HCT116 (cell line): Measurements from ENCODE around the gene LCN10. TPM values are rescaled to one million over a fixed set of nuclear protein-coding genes. Genes with fewer than 3 reads are reported as not detected.

Experiments used
- ATAC-seq: fragments of 200-7000 bp; cut with Tn5 transposase; 2 replicates; pipeline ENCODE4 v1.9.1; 2020; ENCODE audit warnings: mild to moderate bottlenecking, moderate library complexity
- BruUV-seq: library from RNA; stranded (reverse); fragments of 400-500 nt; replicated peaks from 2 replicates; lab custom pipeline; 2021; lab: Mats Ljungman, UMichigan
- CTCF ChIA-PET: fragments of 300-600 bp; sonication (Branson Sonifier 250); formaldehyde crosslinking; loops from one replicate; lab custom pipeline; 2021; ENCODE audit warnings: antibody characterized with exemption; lab: Charles Lee
- POLR2A ChIA-PET: fragments of 300-600, 350-600 bp; sonication (Branson Sonifier 250); formaldehyde crosslinking; loops from one replicate; lab custom pipeline; 2021; ENCODE audit warnings: antibody characterized with exemption; lab: Charles Lee
- RAD21 ChIA-PET, 2 experiments: fragments of 300-600 bp; sonication (Branson Sonifier 250); formaldehyde crosslinking; loops; one replicate each; lab custom pipeline; 2023; ENCODE audit warnings: low total read pairs in 2 of 2; ENCODE audit not compliant: uncharacterized antibody in 2 of 2, unreplicated experiment in 2 of 2, low non-redundant PET in 1 of 2; lab: Charles Lee
- DNase-seq: peaks from one replicate; pipeline ENCODE4 v3.0.0-alpha.2; 2010; ENCODE audit warnings: low read depth, low spot score
- H2AFZ ChIP-seq: fragments of 200-600 bp; shearing (Covaris generic), sonication (generic); 2 replicates; pipeline ENCODE4 v1.6.1; 2017; ENCODE audit warnings: low read depth, mixed run types, mixed read lengths, antibody characterized with exemption, low read length; ENCODE audit not compliant: poor library complexity, severe bottlenecking
- H3K27ac ChIP-seq: 2 replicates; pipeline ENCODE4 v1.5.1; 2012; ENCODE audit warnings: low read depth, low read length
- H3K27me3 ChIP-seq: fragments of 200-600 bp; sonication (generic); 2 replicates; pipeline ENCODE4 v1.6.1; 2016; ENCODE audit warnings: mixed run types, low read length, mixed read lengths; ENCODE audit not compliant: insufficient read depth
- H3K36me3 ChIP-seq, 2 experiments: fragments of 200-500 bp in 1 of 2; fragments of 200-600 bp in 1 of 2; sonication (Bioruptor generic) in 1 of 2; sonication (generic) in 1 of 2; 2 replicates each; pipeline versions ENCODE4 v1.5.1 to v1.6.1; 2014 to 2016; ENCODE audit warnings: low read length in 2 of 2, inconsistent platforms in 1 of 2, mixed read lengths in 1 of 2, mixed run types in 1 of 2; ENCODE audit not compliant: insufficient read depth in 2 of 2, control insufficient read depth in 1 of 2
- H3K4me1 ChIP-seq, 2 experiments: fragments of 200-600 bp in 1 of 2; sonication (generic) in 1 of 2; 2 replicates each; pipeline versions ENCODE4 v1.5.1 to v1.6.1; 2012 to 2017; ENCODE audit warnings: low read length in 2 of 2, inconsistent platforms in 1 of 2, mild to moderate bottlenecking in 1 of 2, mixed read lengths in 1 of 2, mixed run types in 1 of 2, moderate library complexity in 1 of 2; ENCODE audit not compliant: insufficient read depth in 2 of 2, control insufficient read depth in 1 of 2
- H3K4me2 ChIP-seq: fragments of 200-600 bp; sonication (generic); 2 replicates; pipeline ENCODE4 v1.6.1; 2017; ENCODE audit warnings: mixed run types, low read length, mixed read lengths
- H3K4me3 ChIP-seq, 2 experiments: fragments of 200-600 bp in 1 of 2; sonication (generic) in 1 of 2; replicated peaks in 1 of 2; 2 replicates each; pipeline ENCODE4 v1.5.1; 2011 to 2016; ENCODE audit warnings: low read length in 2 of 2, control low read depth in 1 of 2, low read depth in 1 of 2, mild to moderate bottlenecking in 1 of 2, mixed read lengths in 1 of 2, mixed run types in 1 of 2
- H3K79me2 ChIP-seq: fragments of 200-600 bp; sonication (generic); 2 replicates; pipeline ENCODE4 v1.6.1; 2017; ENCODE audit warnings: mild to moderate bottlenecking, mixed run types, low read length, moderate library complexity, mixed read lengths; ENCODE audit not compliant: insufficient read depth
- H3K9ac ChIP-seq: fragments of 200-600 bp; sonication (generic); 2 replicates; pipeline ENCODE4 v1.6.1; 2016; ENCODE audit warnings: low read length, mixed read lengths
- H3K9me2 ChIP-seq: fragments of 200-600 bp; sonication (generic), shearing (Covaris generic); 2 replicates; pipeline ENCODE4 v1.6.1; 2017; ENCODE audit warnings: mixed run types, mild to moderate bottlenecking, moderate library complexity; ENCODE audit not compliant: insufficient read depth
- H3K9me3 ChIP-seq, 2 experiments: fragments of 200-500 bp in 1 of 2; fragments of 200-600 bp in 1 of 2; sonication (Bioruptor generic) in 1 of 2; sonication (generic) in 1 of 2; 2 replicates each; pipeline ENCODE4 v1.6.1; 2014 to 2017; ENCODE audit warnings: low read length in 2 of 2, mixed read lengths in 2 of 2, inconsistent platforms in 1 of 2, low read depth in 1 of 2, mild to moderate bottlenecking in 1 of 2, mixed run types in 1 of 2, moderate library complexity in 1 of 2; ENCODE audit not compliant: control insufficient read depth in 1 of 2, insufficient read depth in 1 of 2
- H4K20me1 ChIP-seq: fragments of 200-600 bp; sonication (generic), shearing (Covaris generic); 2 replicates; pipeline ENCODE4 v1.6.1; 2017; ENCODE audit warnings: mixed run types, mild to moderate bottlenecking, moderate library complexity; ENCODE audit not compliant: insufficient read depth
- EZH2phosphoT487 ChIP-seq: fragments of 200-600 bp; IDR thresholded peaks from 2 replicates; pipeline ENCODE4 v1.6.1; 2018; ENCODE audit warnings: antibody characterized with exemption, borderline replicate concordance
- FOSL1 ChIP-seq: IDR thresholded peaks from 2 replicates; pipeline ENCODE4 v1.6.1; 2012; ENCODE audit warnings: low read depth
- POLR2AphosphoS5 ChIP-seq: IDR thresholded peaks from 2 replicates; pipeline ENCODE4 v1.6.1; 2011; ENCODE audit warnings: mild to moderate bottlenecking, low read depth, low read length, moderate library complexity
- RAD21 ChIP-seq: IDR thresholded peaks from 2 replicates; pipeline ENCODE4 v1.6.1; 2012; ENCODE audit warnings: low read depth, mild to moderate bottlenecking
- SIN3A ChIP-seq: IDR thresholded peaks from 2 replicates; pipeline ENCODE4 v1.6.1; 2012; ENCODE audit warnings: low read depth
- SP1 ChIP-seq: IDR thresholded peaks from 2 replicates; pipeline ENCODE4 v1.6.1; 2012; ENCODE audit warnings: low read depth
- SRF ChIP-seq: IDR thresholded peaks from 2 replicates; pipeline ENCODE4 v1.6.1; 2012; ENCODE audit warnings: low read depth
- YY1 ChIP-seq: IDR thresholded peaks from 2 replicates; pipeline ENCODE4 v1.6.1; 2011; ENCODE audit warnings: low read length, low read depth, moderate library complexity, mild to moderate bottlenecking; ENCODE audit not compliant: insufficient replicate concordance; ENCODE audit errors: extremely low read depth
- ZFX ChIP-seq: fragments of 450-650 bp; IDR thresholded peaks from 2 replicates; pipeline ENCODE4 v1.6.1; 2017
- ZNF274 ChIP-seq: fragments of 200-500 bp; sonication (Bioruptor generic); IDR thresholded peaks from 2 replicates; pipeline ENCODE4 v1.6.1; 2014; ENCODE audit warnings: mild to moderate bottlenecking, low read depth, low read length, inconsistent platforms
- intact Hi-C: fragments of 100-400 bp; cut with micrococcal nuclease; formaldehyde crosslinking; loops from 2 replicates; pipeline ENCODE4 v1.10.0; 2022
- total RNA-seq: library from RNA; stranded (reverse); gene quantifications from one replicate; pipeline ENCODE4 v1.2.1, GENCODE V29; 2021; ENCODE audit not compliant: unreplicated experiment
- TF ChIP-seq, protein P1 (sequence below): IDR thresholded peaks from 2 replicates; pipeline ENCODE4 v1.6.1; 2011; ENCODE audit warnings: mild to moderate bottlenecking, low read length, moderate library complexity; ENCODE audit not compliant: insufficient replicate concordance; ENCODE audit errors: extremely low read depth
- TF ChIP-seq, protein P2 (sequence below): IDR thresholded peaks from 2 replicates; pipeline ENCODE4 v1.6.1; 2012

LCN10 gene
- total RNA-seq, 1 experiment from 2014 or later, result not detected

DNA sequence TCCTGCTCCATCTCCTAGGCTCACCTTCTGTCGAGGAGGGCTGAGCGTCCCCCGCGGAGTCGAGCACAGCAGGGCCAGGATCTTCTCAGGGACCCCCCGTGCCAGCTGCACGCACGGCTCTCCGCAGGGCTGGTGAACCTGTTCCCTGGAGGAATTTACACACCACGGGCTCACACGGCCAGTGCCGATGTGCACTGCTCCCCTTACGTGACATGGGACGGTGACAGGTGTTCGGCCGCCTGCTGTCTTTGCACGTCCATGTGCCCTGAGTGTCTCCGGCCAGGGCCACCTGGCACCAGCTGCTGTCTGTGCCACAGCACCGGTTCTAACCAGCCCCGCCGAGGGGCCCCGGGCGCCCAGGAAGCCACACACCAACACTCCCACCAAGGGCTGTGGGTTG is 46.8 kb downstream of the LCN10 start:
- H3K4me3 ChIP-seq, result no peak overlapping the region
- peaks cover 42 to 76% of the 10 kb centered on the region in 2 experiments for H3K4me1 ChIP-seq
- RAD21 ChIA-PET, result no interaction called here
- peak overlapping the region; percentile 98 for H3K4me2 ChIP-seq
- no peaks in the 10 kb centered on the region for H3K9me3 ChIP-seq
- H3K9ac ChIP-seq, result no peak overlapping the region
- DNase-seq, result no peak
- H4K20me1 ChIP-seq, result no peaks in the 10 kb centered on the region
- no peak overlapping the region for H2AFZ ChIP-seq
- CTCF ChIA-PET, result interaction anchor here (1.1 to 1.2 kb wide), 2 partner anchors 61 to 212 kb away, joined by 3 read pairs; no protein-coding TSS in a partner anchor
- H3K27ac ChIP-seq, result peak overlapping the region; percentile 35; the same call in 1 of the 2 replicates
- intact Hi-C loops, result loop anchor here (1.0 to 2.0 kb wide), 3 partner anchors 33 to 211 kb away; no protein-coding TSS in a partner anchor
- no peaks in the 10 kb centered on the region for H3K36me3 ChIP-seq
- no TSS peak for BruUV-seq
- POLR2A ChIA-PET, result no interaction called here
- H3K79me2 ChIP-seq, result no peaks in the 10 kb centered on the region
- TF ChIP-seq ZNF274 (no peak), SP1 (no peak), FOSL1 (no peak), SIN3A (no peak), EZH2phosphoT487 (no peak), YY1 (no peak), ZFX (no peak), RAD21 (no peak), POLR2AphosphoS5 (no peak), SRF (no peak)
- TF ChIP-seq, protein P1, sequence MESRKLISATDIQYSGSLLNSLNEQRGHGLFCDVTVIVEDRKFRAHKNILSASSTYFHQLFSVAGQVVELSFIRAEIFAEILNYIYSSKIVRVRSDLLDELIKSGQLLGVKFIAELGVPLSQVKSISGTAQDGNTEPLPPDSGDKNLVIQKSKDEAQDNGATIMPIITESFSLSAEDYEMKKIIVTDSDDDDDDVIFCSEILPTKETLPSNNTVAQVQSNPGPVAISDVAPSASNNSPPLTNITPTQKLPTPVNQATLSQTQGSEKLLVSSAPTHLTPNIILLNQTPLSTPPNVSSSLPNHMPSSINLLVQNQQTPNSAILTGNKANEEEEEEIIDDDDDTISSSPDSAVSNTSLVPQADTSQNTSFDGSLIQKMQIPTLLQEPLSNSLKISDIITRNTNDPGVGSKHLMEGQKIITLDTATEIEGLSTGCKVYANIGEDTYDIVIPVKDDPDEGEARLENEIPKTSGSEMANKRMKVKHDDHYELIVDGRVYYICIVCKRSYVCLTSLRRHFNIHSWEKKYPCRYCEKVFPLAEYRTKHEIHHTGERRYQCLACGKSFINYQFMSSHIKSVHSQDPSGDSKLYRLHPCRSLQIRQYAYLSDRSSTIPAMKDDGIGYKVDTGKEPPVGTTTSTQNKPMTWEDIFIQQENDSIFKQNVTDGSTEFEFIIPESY, result no peak
- TF ChIP-seq, protein P2, sequence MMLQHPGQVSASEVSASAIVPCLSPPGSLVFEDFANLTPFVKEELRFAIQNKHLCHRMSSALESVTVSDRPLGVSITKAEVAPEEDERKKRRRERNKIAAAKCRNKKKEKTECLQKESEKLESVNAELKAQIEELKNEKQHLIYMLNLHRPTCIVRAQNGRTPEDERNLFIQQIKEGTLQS, result no peak
- no peak for ATAC-seq
- H3K9me2 ChIP-seq, result no peaks in the 10 kb centered on the region
- H3K27me3 ChIP-seq, result no peaks in the 10 kb centered on the region
